Activated T-cell treated with anti-CD3 and anti-CD28 coated beads for 1 hour (primary cell): ENCODE results near the gene C1QL4.
"Not testable (repeated sequence)": the region's sequence is repeated elsewhere in the genome, so short reads cannot be mapped to it uniquely, and the experiment has no call there.

Source experiments
- DNase-seq: peaks from one replicate; pipeline ENCODE4 v3.0.0-alpha.2; 2020; ENCODE audit warnings: low read depth

Gene C1QL4

GRCh38 chr12:49336645-49337584, at the start of gene C1QL4:
Gene C1QL4 (minus strand): TSS chr12:49337188. CDS start chr12:49336477, 711 bp downstream.
- DNase-seq = peak; percentile 88

- DNase-seq = not testable (repeated sequence)
Measured at GRCh38 chr12:49380184-49380583, 43.2 kb upstream of the C1QL4 start.

GRCh38 chr12:49377386-49377785, 40.4 kb upstream of the C1QL4 start:
- DNase-seq = no peak

GRCh38 chr12:49375406-49375805, 38.4 kb upstream of the C1QL4 start:
- no peak for DNase-seq

GRCh38 chr12:49370539-49370938, 33.6 kb upstream of the C1QL4 start:
- no peak for DNase-seq

GRCh38 chr12:49369411-49370145, 32.6 kb upstream of the C1QL4 start:
- DNase-seq = no peak

- DNase-seq = no peak
Measured at GRCh38 chr12:49368240-49368600, 31.2 kb upstream of the C1QL4 start.

GRCh38 chr12:49367381-49368239, 30.6 kb upstream of the C1QL4 start, which contains the start of gene SPATS2:
Gene SPATS2 (plus strand): TSS chr12:49367462. CDS start chr12:49461013, 93,551 bp downstream.
- no peak for DNase-seq

- peak; percentile 80 for DNase-seq
Measured at GRCh38 chr12:49366652-49367380, 29.8 kb upstream of the C1QL4 start.

GRCh38 chr12:49366096-49366651, 29.2 kb upstream of the C1QL4 start:
- no peak for DNase-seq

GRCh38 chr12:49365542-49365941, 28.6 kb upstream of the C1QL4 start:
- no peak for DNase-seq

GRCh38 chr12:49364989-49365388, 28.0 kb upstream of the C1QL4 start:
- no peak for DNase-seq

- no peak for DNase-seq
Measured at GRCh38 chr12:49362077-49362476, 25.1 kb upstream of the C1QL4 start.

GRCh38 chr12:49359671-49360070, 22.7 kb upstream of the C1QL4 start:
- no peak for DNase-seq

- no peak for DNase-seq
Measured at GRCh38 chr12:49358483-49359141, 21.6 kb upstream of the C1QL4 start.

GRCh38 chr12:49357103-49357678, 20.2 kb upstream of the C1QL4 start:
- DNase-seq = no peak

- no peak for DNase-seq
Measured at GRCh38 chr12:49355913-49356312, 18.9 kb upstream of the C1QL4 start.

GRCh38 chr12:49352351-49352750, 15.4 kb upstream of the C1QL4 start:
- no peak for DNase-seq

- DNase-seq = no peak
Measured at GRCh38 chr12:49349266-49349665, 12.3 kb upstream of the C1QL4 start.

GRCh38 chr12:49348781-49349180, 11.8 kb upstream of the C1QL4 start:
- DNase-seq = no peak
